SKM-1 treated with dmso at 0.1 percent for 144 hours (cell line): ENCODE measurements around the gene FOSL2.

Experiments used
- DNase-seq: peaks from one replicate; lab custom pipeline; 2025; ENCODE audit not compliant: unreplicated experiment; lab: John Stamatoyannopoulos, UW

The FOSL2 gene

GRCh38 chr2:28447086-28447485, 54.4 kb downstream of the FOSL2 start:
- no peak for DNase-seq

- peak; percentile 95 for DNase-seq
Measured at GRCh38 chr2:28447943-28448792, 55.5 kb downstream of the FOSL2 start.

GRCh38 chr2:28448793-28449100, 56.1 kb downstream of the FOSL2 start:
- DNase-seq, result no peak

GRCh38 chr2:28449126-28449487, 56.4 kb downstream of the FOSL2 start:
- no peak for DNase-seq

GRCh38 chr2:28449488-28450395, 57.1 kb downstream of the FOSL2 start:
- no peak for DNase-seq

GRCh38 chr2:28450901-28451565, 58.4 kb downstream of the FOSL2 start:
- DNase-seq, result no peak

GRCh38 chr2:28451793-28452533, 59.3 kb downstream of the FOSL2 start:
- no peak for DNase-seq

GRCh38 chr2:28452534-28453081, 60.0 kb downstream of the FOSL2 start:
- DNase-seq, result peak; percentile 38

GRCh38 chr2:28453396-28453795, 60.7 kb downstream of the FOSL2 start:
- DNase-seq, result no peak

GRCh38 chr2:28454016-28454930, 61.6 kb downstream of the FOSL2 start:
- DNase-seq, result no peak

GRCh38 chr2:28457237-28457636, 64.6 kb downstream of the FOSL2 start:
- DNase-seq, result no peak

GRCh38 chr2:28461056-28461455, 68.4 kb downstream of the FOSL2 start:
- peak; percentile 11 for DNase-seq

GRCh38 chr2:28462122-28462521, 69.5 kb downstream of the FOSL2 start:
- DNase-seq, result no peak

- no peak for DNase-seq
Measured at GRCh38 chr2:28463211-28463816, 70.7 kb downstream of the FOSL2 start.

GRCh38 chr2:28463893-28464292, 71.2 kb downstream of the FOSL2 start:
- peak; percentile 88 for DNase-seq

- DNase-seq, result no peak
Measured at GRCh38 chr2:28465148-28465885, 72.7 kb downstream of the FOSL2 start.
